IMR-90 (cell line): ENCODE measurements around the gene CST3. TPM values are rescaled to one million over a fixed set of nuclear protein-coding genes. Genes with fewer than 3 reads are reported as not detected.

Experiments used
- ATAC-seq: fragments of 200-7000 bp; cut with Tn5 transposase; 2 replicates; pipeline ENCODE4 v1.9.1; 2020; ENCODE audit warnings: low read depth, mild to moderate bottlenecking, moderate library complexity
- BruUV-seq: library from RNA; stranded (reverse); fragments of 400-500 nt; replicated peaks from 2 replicates; lab custom pipeline; 2021; lab: Mats Ljungman, UMichigan
- CTCF ChIA-PET: fragments of 300-600 bp; formaldehyde crosslinking; extraction: SDS; loops from one replicate; lab custom pipeline; 2021; ENCODE audit warnings: antibody characterized with exemption; lab: Yijun Ruan, JAX
- POLR2A ChIA-PET: fragments of 300-600 bp; sonication (Branson Sonifier 250); formaldehyde crosslinking; loops from one replicate; lab custom pipeline; 2022; ENCODE audit warnings: antibody characterized with exemption; ENCODE audit not compliant: unreplicated experiment; lab: Charles Lee
- DNase-seq: peaks from one replicate; pipeline ENCODE4 v3.0.0; 2013
- H2AFZ ChIP-seq: replicated peaks from 2 replicates; pipeline ENCODE3; 2013; ENCODE audit warnings: low read length, mild to moderate bottlenecking; ENCODE audit not compliant: poor library complexity
- H2AK5ac ChIP-seq: 2 replicates; pipeline ENCODE4 v1.6.1; 2013; ENCODE audit warnings: low read depth, low read length, inconsistent platforms
- H2AK9ac ChIP-seq: replicated peaks from 2 replicates; pipeline ENCODE3; 2013; ENCODE audit warnings: mild to moderate bottlenecking, low read depth, low read length, moderate library complexity; ENCODE audit not compliant: poor library complexity
- H2BK120ac ChIP-seq: 2 replicates; pipeline ENCODE4 v1.6.1; 2013; ENCODE audit warnings: low read depth, low read length, inconsistent platforms
- H2BK15ac ChIP-seq: 3 replicates; pipeline ENCODE4 v1.6.1; 2013; ENCODE audit warnings: low read depth, low read length, inconsistent platforms
- H2BK20ac ChIP-seq: 2 replicates; pipeline ENCODE4 v1.6.1; 2013; ENCODE audit warnings: low read depth, mild to moderate bottlenecking, inconsistent platforms, low read length, moderate library complexity
- H2BK5ac ChIP-seq: 2 replicates; pipeline ENCODE4 v1.6.1; 2013; ENCODE audit warnings: mild to moderate bottlenecking, low read depth, low read length, inconsistent platforms; ENCODE audit not compliant: poor library complexity, severe bottlenecking
- H3K14ac ChIP-seq: replicated peaks from 2 replicates; pipeline ENCODE4 v1.6.1; 2013; ENCODE audit warnings: low read depth, low read length, inconsistent platforms
- H3K18ac ChIP-seq: 2 replicates; pipeline ENCODE4 v1.6.1; 2013; ENCODE audit warnings: low read depth, low read length, control low read depth
- H3K23ac ChIP-seq: 2 replicates; pipeline ENCODE4 v1.6.1; 2013; ENCODE audit warnings: low read depth, low read length, inconsistent platforms
- H3K27ac ChIP-seq: 2 replicates; pipeline ENCODE4 v1.5.1; 2013; ENCODE audit warnings: mild to moderate bottlenecking, control low read depth, low read length; ENCODE audit not compliant: insufficient read depth
- H3K27me3 ChIP-seq: 2 replicates; pipeline ENCODE4 v1.6.1; 2013; ENCODE audit warnings: low read length; ENCODE audit not compliant: control insufficient read depth, insufficient read depth
- H3K36me3 ChIP-seq: 2 replicates; pipeline ENCODE4 v1.6.1; 2013; ENCODE audit warnings: low read length, mixed read lengths; ENCODE audit not compliant: control insufficient read depth, insufficient read depth
- H3K4ac ChIP-seq: 2 replicates; pipeline ENCODE4 v1.6.1; 2013; ENCODE audit warnings: low read depth, low read length, inconsistent platforms
- H3K4me1 ChIP-seq: 2 replicates; pipeline ENCODE4 v1.6.1; 2013; ENCODE audit warnings: low read length, mixed read lengths; ENCODE audit not compliant: control insufficient read depth, insufficient read depth
- H3K4me2 ChIP-seq: 2 replicates; pipeline ENCODE4 v1.6.1; 2013; ENCODE audit warnings: low read depth, mild to moderate bottlenecking, control low read depth, low read length, moderate library complexity
- H3K4me3 ChIP-seq: 2 replicates; pipeline ENCODE4 v1.5.1; 2013; ENCODE audit warnings: low read depth, mild to moderate bottlenecking, control low read depth, low read length, moderate library complexity; ENCODE audit not compliant: insufficient read depth
- H3K56ac ChIP-seq: 2 replicates; pipeline ENCODE4 v1.6.1; 2013; ENCODE audit warnings: low read length, inconsistent platforms; ENCODE audit not compliant: insufficient read depth; ENCODE audit errors: extremely low read depth
- H3K79me1 ChIP-seq, 2 experiments: 2 replicates each; pipeline ENCODE4 v1.6.1; 2013; ENCODE audit warnings: low read length in 2 of 2, inconsistent platforms in 1 of 2, low read depth in 1 of 2
- H3K9ac ChIP-seq: 2 replicates; pipeline ENCODE4 v1.6.1; 2013; ENCODE audit warnings: low read depth, low read length, control low read depth
- H3K9me1 ChIP-seq: 2 replicates; pipeline ENCODE4 v1.6.1; 2013; ENCODE audit warnings: low read length, inconsistent platforms; ENCODE audit not compliant: insufficient read depth
- H3K9me3 ChIP-seq: 2 replicates; pipeline ENCODE4 v1.6.1; 2013; ENCODE audit warnings: low read length; ENCODE audit not compliant: control insufficient read depth, insufficient read depth
- H4K20me1 ChIP-seq: 2 replicates; pipeline ENCODE4 v1.6.1; 2013; ENCODE audit warnings: low read length, inconsistent platforms; ENCODE audit not compliant: insufficient read depth
- H4K5ac ChIP-seq: 2 replicates; pipeline ENCODE4 v1.6.1; 2013; ENCODE audit warnings: mild to moderate bottlenecking, low read depth, low read length, control low read depth
- H4K8ac ChIP-seq, 2 experiments: 2 replicates each; pipeline ENCODE4 v1.6.1; 2013; ENCODE audit warnings: low read depth in 2 of 2, low read length in 2 of 2, control low read depth in 1 of 2, inconsistent platforms in 1 of 2
- H4K91ac ChIP-seq: 2 replicates; pipeline ENCODE4 v1.6.1; 2013; ENCODE audit warnings: low read depth, low read length, inconsistent platforms; ENCODE audit not compliant: insufficient read depth
- BHLHE40 ChIP-seq: fragments of 150-350 bp; IDR thresholded peaks from 2 replicates; pipeline ENCODE4 v1.6.1; 2016; ENCODE audit warnings: mild to moderate bottlenecking, low read depth, low read length
- CHD1 ChIP-seq: IDR thresholded peaks from 2 replicates; pipeline ENCODE4 v1.6.1; 2012; ENCODE audit warnings: low read depth, low read length, improper control_type of control experiment
- FOS ChIP-seq: fragments of 150-350 bp; IDR thresholded peaks from 2 replicates; pipeline ENCODE4 v1.6.1; 2016; ENCODE audit warnings: low read depth, low read length
- MAFK ChIP-seq: IDR thresholded peaks from 2 replicates; pipeline ENCODE4 v1.6.1; 2012; ENCODE audit warnings: low read depth, low read length, improper control_type of control experiment
- MAZ ChIP-seq: IDR thresholded peaks from 2 replicates; pipeline ENCODE4 v1.6.1; 2012; ENCODE audit warnings: low read depth, mild to moderate bottlenecking, low read length, improper control_type of control experiment, moderate library complexity, borderline replicate concordance
- MXI1 ChIP-seq: IDR thresholded peaks from 2 replicates; pipeline ENCODE4 v1.6.1; 2012; ENCODE audit warnings: low read depth, mild to moderate bottlenecking, low read length, moderate library complexity, borderline replicate concordance
- NFE2L2 ChIP-seq: fragments of 150-350 bp; IDR thresholded peaks from 2 replicates; pipeline ENCODE4 v1.6.1; 2016; ENCODE audit warnings: low read depth, mild to moderate bottlenecking, low read length
- POLR2A ChIP-seq: IDR thresholded peaks from 2 replicates; pipeline ENCODE4 v1.6.1; 2012; ENCODE audit warnings: mild to moderate bottlenecking, low read depth, low read length
- RAD21 ChIP-seq: IDR thresholded peaks from 2 replicates; pipeline ENCODE4 v1.6.1; 2012; ENCODE audit warnings: low read length, improper control_type of control experiment
- RCOR1 ChIP-seq: IDR thresholded peaks from 2 replicates; pipeline ENCODE4 v1.6.1; 2012; ENCODE audit warnings: mild to moderate bottlenecking, low read length, improper control_type of control experiment; ENCODE audit not compliant: insufficient replicate concordance
- RFX5 ChIP-seq: IDR thresholded peaks from 2 replicates; pipeline ENCODE4 v1.8.0; 2012; ENCODE audit warnings: low read depth, mild to moderate bottlenecking, low read length, moderate library complexity
- SMC3 ChIP-seq: fragments of 150-350 bp; IDR thresholded peaks from 2 replicates; pipeline ENCODE4 v1.6.1; 2016; ENCODE audit warnings: low read depth, mild to moderate bottlenecking, antibody characterized with exemption, low read length, moderate library complexity
- WGBS, 2 experiments: methylation state at CpG; one replicate each; pipeline versions ENCODE4 v1.1.5 to v1.1.7; 2013; ENCODE audit warnings: missing lambda C conversion rate in 2 of 2; ENCODE audit not compliant: insufficient read length in 1 of 2; ENCODE audit errors: extremely low coverage in 2 of 2; 5-methylcytosine and 5-hydroxymethylcytosine counted together
- dilution Hi-C: fragments of 300-500 bp; cut with HindIII; formaldehyde crosslinking; loops from one replicate; pipeline ENCODE4 v1.14.3; 2018; ENCODE audit warnings: low sequenced_read_pairs; ENCODE audit not compliant: unreplicated experiment
- in situ Hi-C: fragments of 300-500 bp; cut with MboI; formaldehyde crosslinking; loops from 3 replicates; pipeline ENCODE4 v1.14.3; 2019; ENCODE audit warnings: low sequenced_read_pairs, inconsistent platforms, mixed read lengths
- intact Hi-C: fragments of 100-400 bp; cut with micrococcal nuclease; formaldehyde crosslinking; loops from 2 replicates; pipeline ENCODE4 v1.10.0; 2022
- polyA plus RNA-seq, 3 experiments: library from polyadenylated mRNA; depleted of rRNA; stranded (reverse); fragments of >200 nt; gene quantifications; 2 replicates each; pipeline ENCODE4 v1.2.3, GENCODE V29; 2012; ENCODE audit warnings: low replicate concordance in 1 of 3
- total RNA-seq: library from RNA; depleted of rRNA; stranded (reverse); fragments of >200 nt; gene quantifications from 2 replicates; pipeline ENCODE4 v1.2.3, GENCODE V29; 2012
- TF ChIP-seq, protein P1 (sequence below): fragments of 150-350 bp; IDR thresholded peaks from 2 replicates; pipeline ENCODE4 v1.6.1; 2016; ENCODE audit warnings: low read depth, mild to moderate bottlenecking, low read length, moderate library complexity, borderline replicate concordance
- TF ChIP-seq, protein P2 (sequence below): conservative IDR thresholded peaks from 2 replicates; pipeline ENCODE4 v1.5.1; 2012; ENCODE audit warnings: mild to moderate bottlenecking, low read depth, low read length, improper control_type of control experiment
- TF ChIP-seq, protein P3 (sequence below): fragments of 150-350 bp; IDR thresholded peaks from 2 replicates; pipeline ENCODE4 v1.6.1; 2017; ENCODE audit warnings: mild to moderate bottlenecking, antibody characterized with exemption, low read length, low read depth

Gene CST3
- total and polyA plus RNA-seq, 2 of the 4 experiments (the other 2 are of a cell fraction), result 26.0 to 471 TPM

DNA sequence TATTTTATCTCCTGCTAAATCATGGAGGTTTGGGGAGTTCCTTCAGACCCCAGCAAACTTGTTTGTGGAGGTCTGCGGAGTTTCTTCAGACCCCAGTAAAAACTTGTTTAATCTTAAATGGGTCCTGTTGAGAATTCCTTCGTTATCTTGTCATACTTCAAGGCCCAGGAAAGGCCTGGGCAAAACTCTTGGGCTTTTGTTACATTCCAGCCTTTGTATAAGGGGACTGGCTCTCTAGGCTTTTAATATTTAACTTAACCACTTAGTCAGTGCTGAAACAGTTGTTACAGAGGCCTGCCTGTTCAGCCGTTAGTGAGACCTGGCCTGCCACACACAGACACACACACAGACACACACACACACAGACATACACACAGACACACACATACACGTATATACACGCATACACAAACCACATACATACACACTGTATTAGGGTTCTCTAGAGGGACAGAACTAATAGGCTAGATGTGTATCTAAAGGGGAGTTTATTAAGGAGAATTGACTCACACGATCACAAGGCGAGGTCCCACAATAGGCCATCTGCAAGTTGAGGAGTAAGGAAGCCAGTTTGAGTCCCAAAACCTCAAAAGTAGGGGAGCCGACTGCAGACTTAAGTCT, 21.3 kb upstream of the CST3 start:
- H3K14ac ChIP-seq, result no peak overlapping the region
- CTCF ChIA-PET, result no interaction called here
- H3K4me1 ChIP-seq, result peaks cover 5% of the 10 kb centered on the region
- no peak overlapping the region for H2AFZ ChIP-seq
- H3K36me3 ChIP-seq, result no peaks in the 10 kb centered on the region
- no peak overlapping the region for H3K18ac ChIP-seq
- H2BK15ac ChIP-seq, result no peak overlapping the region
- H3K23ac ChIP-seq, result no peak overlapping the region
- peaks cover 6% of the 10 kb centered on the region for H3K27me3 ChIP-seq
- no peak overlapping the region for H4K8ac ChIP-seq
- H2BK120ac ChIP-seq, result no peak overlapping the region
- H3K9me1 ChIP-seq, result no peaks in the 10 kb centered on the region
- H3K4me3 ChIP-seq, result no peak overlapping the region
- H3K79me1 ChIP-seq, result no peaks in the 10 kb centered on the region
- dilution Hi-C loops, result no loop called here
- BruUV-seq, result no TSS peak
- TF ChIP-seq NFE2L2 (no peak), RCOR1 (no peak), BHLHE40 (no peak), POLR2A (no peak), RFX5 (no peak), MAZ (no peak), CHD1 (no peak), RAD21 (no peak), SMC3 (no peak), MXI1 (no peak), FOS (no peak), MAFK (no peak)
- TF ChIP-seq, protein P1, sequence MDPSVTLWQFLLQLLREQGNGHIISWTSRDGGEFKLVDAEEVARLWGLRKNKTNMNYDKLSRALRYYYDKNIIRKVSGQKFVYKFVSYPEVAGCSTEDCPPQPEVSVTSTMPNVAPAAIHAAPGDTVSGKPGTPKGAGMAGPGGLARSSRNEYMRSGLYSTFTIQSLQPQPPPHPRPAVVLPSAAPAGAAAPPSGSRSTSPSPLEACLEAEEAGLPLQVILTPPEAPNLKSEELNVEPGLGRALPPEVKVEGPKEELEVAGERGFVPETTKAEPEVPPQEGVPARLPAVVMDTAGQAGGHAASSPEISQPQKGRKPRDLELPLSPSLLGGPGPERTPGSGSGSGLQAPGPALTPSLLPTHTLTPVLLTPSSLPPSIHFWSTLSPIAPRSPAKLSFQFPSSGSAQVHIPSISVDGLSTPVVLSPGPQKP, result no peak
- TF ChIP-seq, protein P2, sequence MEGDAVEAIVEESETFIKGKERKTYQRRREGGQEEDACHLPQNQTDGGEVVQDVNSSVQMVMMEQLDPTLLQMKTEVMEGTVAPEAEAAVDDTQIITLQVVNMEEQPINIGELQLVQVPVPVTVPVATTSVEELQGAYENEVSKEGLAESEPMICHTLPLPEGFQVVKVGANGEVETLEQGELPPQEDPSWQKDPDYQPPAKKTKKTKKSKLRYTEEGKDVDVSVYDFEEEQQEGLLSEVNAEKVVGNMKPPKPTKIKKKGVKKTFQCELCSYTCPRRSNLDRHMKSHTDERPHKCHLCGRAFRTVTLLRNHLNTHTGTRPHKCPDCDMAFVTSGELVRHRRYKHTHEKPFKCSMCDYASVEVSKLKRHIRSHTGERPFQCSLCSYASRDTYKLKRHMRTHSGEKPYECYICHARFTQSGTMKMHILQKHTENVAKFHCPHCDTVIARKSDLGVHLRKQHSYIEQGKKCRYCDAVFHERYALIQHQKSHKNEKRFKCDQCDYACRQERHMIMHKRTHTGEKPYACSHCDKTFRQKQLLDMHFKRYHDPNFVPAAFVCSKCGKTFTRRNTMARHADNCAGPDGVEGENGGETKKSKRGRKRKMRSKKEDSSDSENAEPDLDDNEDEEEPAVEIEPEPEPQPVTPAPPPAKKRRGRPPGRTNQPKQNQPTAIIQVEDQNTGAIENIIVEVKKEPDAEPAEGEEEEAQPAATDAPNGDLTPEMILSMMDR, result no peak
- TF ChIP-seq, protein P3, sequence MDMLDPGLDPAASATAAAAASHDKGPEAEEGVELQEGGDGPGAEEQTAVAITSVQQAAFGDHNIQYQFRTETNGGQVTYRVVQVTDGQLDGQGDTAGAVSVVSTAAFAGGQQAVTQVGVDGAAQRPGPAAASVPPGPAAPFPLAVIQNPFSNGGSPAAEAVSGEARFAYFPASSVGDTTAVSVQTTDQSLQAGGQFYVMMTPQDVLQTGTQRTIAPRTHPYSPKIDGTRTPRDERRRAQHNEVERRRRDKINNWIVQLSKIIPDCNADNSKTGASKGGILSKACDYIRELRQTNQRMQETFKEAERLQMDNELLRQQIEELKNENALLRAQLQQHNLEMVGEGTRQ, result no peak
- intact Hi-C loops, result no loop called here
- H4K5ac ChIP-seq, result no peak overlapping the region
- ATAC-seq (no peak), DNase-seq (no peak)
- no peaks in the 10 kb centered on the region for H3K9me3 ChIP-seq
- POLR2A ChIA-PET, result no interaction called here
- H4K20me1 ChIP-seq, result no peaks in the 10 kb centered on the region
- no peak overlapping the region for H3K4me2 ChIP-seq
- no peak overlapping the region for H2BK5ac ChIP-seq
- no peak overlapping the region for H2BK20ac ChIP-seq
- no peak overlapping the region for H4K91ac ChIP-seq
- no peak overlapping the region for H2AK5ac ChIP-seq
- H3K27ac ChIP-seq, result no peak overlapping the region
- 82% methylated on average over 3 of the region's 8 CpGs; no CpG with 5 or more reads in 1 of the 2 experiments for whole genome bisulfite sequencing, 2 experiments
- H2AK9ac ChIP-seq, result no peak overlapping the region
- no peak overlapping the region for H3K9ac ChIP-seq
- H3K4ac ChIP-seq, result no peak overlapping the region
- H3K56ac ChIP-seq, result no peak overlapping the region
- in situ Hi-C loops, result no loop called here
